Left ventricle myocardium inferior (tissue), 1 donor: ENCODE measurements around the gene DRC7. TPM values are rescaled to one million over a fixed set of nuclear protein-coding genes. Genes with fewer than 3 reads are reported as not detected.

ENCODE experiments used
- DNase-seq: peaks from one replicate; pipeline ENCODE4 v3.0.0-alpha.2; 2020
- H3K27ac ChIP-seq: fragments of 200-600 bp; replicated peaks from 2 replicates; pipeline ENCODE4 v1.8.0; 2021
- H3K27me3 ChIP-seq: fragments of 200-600 bp; 2 replicates; pipeline ENCODE4 v1.8.0; 2021; ENCODE audit warnings: low read depth
- H3K36me3 ChIP-seq: fragments of 200-600 bp; 2 replicates; pipeline ENCODE4 v1.8.0; 2021
- H3K4me1 ChIP-seq: fragments of 200-600 bp; 2 replicates; pipeline ENCODE4 v1.8.0; 2021
- H3K4me3 ChIP-seq: fragments of 200-600 bp; 2 replicates; pipeline ENCODE4 v1.8.0; 2021; ENCODE audit warnings: mild to moderate bottlenecking, moderate library complexity
- H3K9me3 ChIP-seq: fragments of 200-600 bp; replicated peaks from 2 replicates; pipeline ENCODE4 v1.8.0; 2021
- intact Hi-C: fragments of 100-400 bp; cut with micrococcal nuclease; formaldehyde crosslinking; loops from one replicate; pipeline ENCODE4 v1.11.0; 2022
- total RNA-seq: library from RNA; stranded (reverse); fragmentation: NEBNext Ultra II Directional; extraction: Animal tissue kit (Norgen Biotek cat#: 25700); gene quantifications from one replicate; pipeline ENCODE4 v1.2.1, GENCODE V29; 2021
- TF ChIP-seq, protein P1 (sequence below): fragments of 200-600 bp; IDR thresholded peaks from 2 replicates; pipeline ENCODE4 v1.8.0; 2021; ENCODE audit warnings: antibody characterized with exemption, mild to moderate bottlenecking, borderline replicate concordance
- donor health status: DM: no; HTN: yes; CAD: no; lungs with severe emphysema.

DRC7 gene
- total RNA-seq, 1 donor from 2014 or later = not detected

DNA sequence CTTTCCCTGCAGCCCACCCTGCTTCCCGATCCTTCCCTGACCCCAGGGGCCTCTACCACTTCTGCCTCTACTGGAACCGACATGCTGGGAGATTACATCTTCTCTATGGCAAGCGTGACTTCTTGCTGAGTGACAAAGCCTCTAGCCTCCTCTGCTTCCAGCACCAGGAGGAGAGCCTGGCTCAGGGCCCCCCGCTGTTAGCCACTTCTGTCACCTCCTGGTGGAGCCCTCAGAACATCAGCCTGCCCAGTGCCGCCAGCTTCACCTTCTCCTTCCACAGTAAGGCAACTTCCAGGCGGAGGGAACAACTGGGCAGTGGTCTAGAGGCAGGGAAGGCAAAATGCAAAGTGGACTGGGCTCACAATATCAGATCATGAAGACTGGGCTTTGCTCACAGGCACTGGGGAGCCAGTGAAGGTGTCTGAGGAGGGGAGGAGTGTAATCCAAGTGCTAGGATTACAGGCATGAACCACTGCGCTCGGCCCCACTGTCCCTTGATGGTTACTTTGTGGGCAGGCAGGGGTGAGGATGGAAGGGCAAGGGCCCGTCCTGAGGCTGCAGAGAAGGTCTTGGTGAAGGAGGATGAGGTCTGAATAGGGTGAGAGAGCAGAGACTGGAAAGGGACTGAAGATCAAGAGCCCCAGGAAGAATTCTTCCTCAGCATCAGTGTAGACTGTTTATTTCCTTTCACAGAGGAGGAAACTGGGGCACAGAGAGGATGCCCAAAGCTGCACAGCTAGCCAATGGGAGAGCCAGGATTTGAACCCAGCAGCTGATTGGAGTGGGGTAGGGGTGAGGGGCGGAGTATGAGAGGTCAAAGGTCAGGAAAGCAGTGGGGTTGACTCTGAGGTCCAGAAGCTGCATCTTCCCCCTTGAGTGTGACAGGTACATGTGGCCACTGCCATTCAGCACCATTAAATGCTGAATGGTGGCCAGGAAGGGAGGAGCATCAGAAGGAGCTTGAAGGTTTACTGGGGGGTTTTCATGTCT, 43.0 kb upstream of the DRC7 start:
- TF ChIP-seq, protein P1, sequence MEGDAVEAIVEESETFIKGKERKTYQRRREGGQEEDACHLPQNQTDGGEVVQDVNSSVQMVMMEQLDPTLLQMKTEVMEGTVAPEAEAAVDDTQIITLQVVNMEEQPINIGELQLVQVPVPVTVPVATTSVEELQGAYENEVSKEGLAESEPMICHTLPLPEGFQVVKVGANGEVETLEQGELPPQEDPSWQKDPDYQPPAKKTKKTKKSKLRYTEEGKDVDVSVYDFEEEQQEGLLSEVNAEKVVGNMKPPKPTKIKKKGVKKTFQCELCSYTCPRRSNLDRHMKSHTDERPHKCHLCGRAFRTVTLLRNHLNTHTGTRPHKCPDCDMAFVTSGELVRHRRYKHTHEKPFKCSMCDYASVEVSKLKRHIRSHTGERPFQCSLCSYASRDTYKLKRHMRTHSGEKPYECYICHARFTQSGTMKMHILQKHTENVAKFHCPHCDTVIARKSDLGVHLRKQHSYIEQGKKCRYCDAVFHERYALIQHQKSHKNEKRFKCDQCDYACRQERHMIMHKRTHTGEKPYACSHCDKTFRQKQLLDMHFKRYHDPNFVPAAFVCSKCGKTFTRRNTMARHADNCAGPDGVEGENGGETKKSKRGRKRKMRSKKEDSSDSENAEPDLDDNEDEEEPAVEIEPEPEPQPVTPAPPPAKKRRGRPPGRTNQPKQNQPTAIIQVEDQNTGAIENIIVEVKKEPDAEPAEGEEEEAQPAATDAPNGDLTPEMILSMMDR = no peak
- peaks cover 14% of the 10 kb centered on the region for H3K27me3 ChIP-seq
- H3K36me3 ChIP-seq = peaks cover 15% of the 10 kb centered on the region
- intact Hi-C loops = loop anchor here (10.0 kb wide), 1 partner anchor 47 kb away; no protein-coding TSS in a partner anchor
- H3K4me1 ChIP-seq = peaks cover 36% of the 10 kb centered on the region
- H3K9me3 ChIP-seq = no peaks in the 10 kb centered on the region
- no peak for DNase-seq
- no peak overlapping the region for H3K27ac ChIP-seq
- H3K4me3 ChIP-seq = no peak overlapping the region

DNA sequence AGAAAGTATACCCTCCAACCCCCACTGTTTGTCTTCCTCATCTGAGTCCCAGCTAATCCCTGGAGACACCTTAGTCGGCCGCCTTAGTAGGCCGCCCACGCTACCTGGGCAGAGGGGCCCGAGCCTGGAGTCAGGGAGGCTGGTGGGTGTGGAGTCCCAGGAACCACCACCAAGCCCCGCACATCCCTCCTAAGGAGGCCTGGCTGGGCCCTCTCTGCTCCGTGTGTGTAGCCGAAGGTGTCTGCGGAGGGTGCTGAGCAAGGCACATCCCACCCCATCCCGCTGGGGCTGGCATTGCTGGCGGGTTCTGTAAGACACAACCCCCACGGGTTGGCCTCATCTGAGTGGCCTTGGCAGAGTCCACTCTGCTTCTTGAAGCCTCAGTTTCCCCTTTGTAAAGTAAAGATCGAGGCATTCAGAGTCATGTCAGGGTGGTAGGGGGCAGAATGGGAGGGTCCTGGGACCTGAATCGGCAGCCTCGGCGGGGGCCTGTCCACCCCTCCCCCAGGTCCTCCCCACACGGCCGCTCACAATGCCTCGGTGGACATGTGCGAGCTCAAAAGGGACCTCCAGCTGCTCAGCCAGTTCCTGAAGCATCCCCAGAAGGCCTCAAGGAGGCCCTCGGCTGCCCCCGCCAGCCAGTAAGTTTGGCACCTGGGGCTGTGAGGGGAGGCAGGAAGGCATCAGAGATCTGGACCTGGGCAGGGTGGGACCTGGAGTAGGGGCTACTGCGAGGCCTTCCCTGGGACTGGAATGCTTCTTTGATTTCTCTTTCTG, 41.7 kb upstream of the DRC7 start:
- Histone ChIP-seq H3K27ac (no peak overlapping the region), H3K9me3 (no peaks in the 10 kb centered on the region), H3K4me1 (peaks cover 25% of the 10 kb centered on the region), H3K4me3 (no peak overlapping the region), H3K36me3 (peaks cover 17% of the 10 kb centered on the region), H3K27me3 (peaks cover 8% of the 10 kb centered on the region)
- no peak for DNase-seq
- TF ChIP-seq, protein P1 = no peak
- intact Hi-C loops = loop anchor here (10.0 kb wide), 1 partner anchor 48 kb away; no protein-coding TSS in a partner anchor

DNA sequence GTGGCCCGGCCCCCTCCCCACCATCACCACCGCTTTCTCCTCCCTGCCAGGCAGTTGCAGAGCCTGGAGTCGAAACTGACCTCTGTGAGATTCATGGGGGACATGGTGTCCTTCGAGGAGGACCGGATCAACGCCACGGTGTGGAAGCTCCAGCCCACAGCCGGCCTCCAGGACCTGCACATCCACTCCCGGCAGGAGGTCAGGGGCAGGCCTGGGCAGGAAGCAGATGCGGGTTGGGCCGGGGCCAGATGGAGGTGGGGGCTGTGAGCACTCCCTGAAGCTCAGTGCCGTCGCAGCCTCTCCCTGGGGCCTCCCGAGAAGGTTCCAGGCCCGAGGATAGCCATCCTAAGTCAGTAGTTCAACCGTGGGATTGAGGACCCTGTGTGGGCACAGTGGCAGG, 40.7 kb upstream of the DRC7 start:
- peaks cover 23% of the 10 kb centered on the region for H3K36me3 ChIP-seq
- H3K4me1 ChIP-seq = peaks cover 15% of the 10 kb centered on the region
- intact Hi-C loops = loop anchor here (10.0 kb wide), 1 partner anchor 49 kb away; no protein-coding TSS in a partner anchor
- no peak overlapping the region for H3K27ac ChIP-seq
- H3K27me3 ChIP-seq = peaks cover 3% of the 10 kb centered on the region
- TF ChIP-seq, protein P1 = no peak
- no peak overlapping the region for H3K4me3 ChIP-seq
- H3K9me3 ChIP-seq = no peaks in the 10 kb centered on the region
- peak; percentile 54 for DNase-seq

DNA sequence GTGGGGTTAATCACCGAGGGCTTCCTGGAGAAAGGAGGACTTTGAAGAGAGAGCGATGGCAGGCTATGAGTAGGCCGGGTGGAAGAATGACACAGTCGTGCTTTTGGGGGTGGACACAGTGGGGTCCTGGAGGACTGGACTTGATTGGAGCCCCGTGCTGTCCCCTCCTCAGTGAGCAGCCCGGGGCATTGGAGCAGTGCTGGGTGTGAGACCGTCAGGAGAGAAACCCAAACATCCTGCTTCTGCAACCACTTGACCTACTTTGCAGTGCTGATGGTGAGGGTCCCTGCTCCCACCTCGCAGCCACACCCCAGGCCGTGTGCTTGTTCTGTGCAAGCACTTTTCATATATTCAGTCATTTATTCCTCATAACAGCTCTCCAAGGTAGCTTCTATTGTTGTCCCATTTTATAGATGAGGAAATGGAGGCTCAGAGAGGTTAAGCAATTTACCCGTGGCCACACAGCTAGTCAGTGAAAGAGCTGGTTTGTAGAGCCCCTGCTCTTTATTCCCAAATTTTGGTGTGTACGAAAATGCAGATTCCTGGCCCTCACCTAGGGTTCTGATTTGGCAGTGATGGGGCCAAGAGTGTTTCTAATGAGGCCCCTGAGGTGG, 38.2 kb upstream of the DRC7 start:
- Histone ChIP-seq H3K27me3 (peaks cover 3% of the 10 kb centered on the region), H3K36me3 (peaks cover 22% of the 10 kb centered on the region), H3K4me3 (no peak overlapping the region), H3K4me1 (peaks cover 15% of the 10 kb centered on the region), H3K27ac (no peak overlapping the region), H3K9me3 (no peaks in the 10 kb centered on the region)
- DNase-seq = no peak
- TF ChIP-seq, protein P1 = no peak
- intact Hi-C loops = loop anchor here (10.0 kb wide), 1 partner anchor 52 kb away; no protein-coding TSS in a partner anchor

DNA sequence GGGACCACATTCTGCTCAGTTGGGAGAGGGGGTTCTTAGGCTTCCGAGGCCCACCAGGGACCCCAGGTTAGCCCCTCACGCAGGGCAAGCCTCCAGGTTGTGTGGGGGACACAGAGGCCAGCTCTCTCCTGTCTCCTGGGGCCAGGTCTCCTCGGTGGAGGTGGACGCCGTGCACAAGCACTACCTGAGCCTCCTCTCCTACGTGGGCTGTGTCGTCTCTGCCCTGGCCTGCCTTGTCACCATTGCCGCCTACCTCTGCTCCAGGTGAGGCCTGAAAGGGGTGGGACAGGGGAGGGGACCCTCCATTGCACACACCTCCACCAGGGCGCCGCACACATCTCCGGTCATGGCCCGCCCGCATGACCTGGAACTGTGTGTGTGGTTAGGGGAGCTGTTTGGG, 37.4 kb upstream of the DRC7 start:
- intact Hi-C loops = loop anchor here (10.0 kb wide), 1 partner anchor 52 kb away; no protein-coding TSS in a partner anchor
- peaks cover 15% of the 10 kb centered on the region for H3K4me1 ChIP-seq
- no peak overlapping the region for H3K27ac ChIP-seq
- DNase-seq = no peak
- H3K4me3 ChIP-seq = no peak overlapping the region
- peaks cover 3% of the 10 kb centered on the region for H3K27me3 ChIP-seq
- H3K36me3 ChIP-seq = peaks cover 24% of the 10 kb centered on the region
- TF ChIP-seq, protein P1 = no peak
- H3K9me3 ChIP-seq = no peaks in the 10 kb centered on the region
